CD4-positive, alpha-beta T cell (primary cell): ENCODE measurements around the gene TNP2. TPM values are rescaled to one million over a fixed set of nuclear protein-coding genes. Genes with fewer than 3 reads are reported as not detected.
"Not testable (repeated sequence)": the region's sequence is repeated elsewhere in the genome, so short reads cannot be mapped to it uniquely, and the experiment has no call there.

Source experiments
- ATAC-seq: fragments of 200-7000 bp; cut with Tn5 transposase; one replicate; pipeline ENCODE4 v1.10.0; 2022; ENCODE audit warnings: mild to moderate bottlenecking; ENCODE audit not compliant: poor library complexity
- CTCF ChIA-PET: fragments of 350-600 bp; sonication (Branson Sonifier 250); formaldehyde crosslinking; loops from one replicate; lab custom pipeline; 2021; ENCODE audit warnings: antibody characterized with exemption, inconsistent platforms; lab: Charles Lee
- POLR2A ChIA-PET: fragments of 350-600 bp; sonication (Branson Sonifier 250); formaldehyde crosslinking; loops from one replicate; lab custom pipeline; 2021; ENCODE audit warnings: antibody characterized with exemption, inconsistent platforms; lab: Charles Lee
- DNase-seq, 14 experiments: peaks; one replicate each; pipeline ENCODE4 v3.0.0-alpha.2; 2013 to 2020; ENCODE audit warnings: mixed read lengths in 2 of 14
- H3K27ac ChIP-seq, 2 donors: one replicate each; pipeline versions ENCODE4 v1.5.1 to v1.7.0; 2013; ENCODE audit warnings: low read length in 2 of 2, low read depth in 1 of 2, mild to moderate bottlenecking in 1 of 2
- H3K27me3 ChIP-seq, 2 experiments: 1 replicate in 1 of 2; 2 replicates in 1 of 2; pipeline versions ENCODE4 v1.6.1 to v1.7.0; 2013; ENCODE audit warnings: low read length in 2 of 2, control low read depth in 1 of 2, mild to moderate bottlenecking in 1 of 2, moderate library complexity in 1 of 2; ENCODE audit not compliant: insufficient read depth in 2 of 2, control insufficient read depth in 1 of 2
- H3K36me3 ChIP-seq: one replicate; pipeline ENCODE4 v1.6.1; 2013; ENCODE audit warnings: low read length, control low read depth; ENCODE audit not compliant: insufficient read depth
- H3K4me1 ChIP-seq: one replicate; pipeline ENCODE4 v1.6.1; 2013; ENCODE audit warnings: low read length, control low read depth; ENCODE audit not compliant: insufficient read depth
- H3K4me3 ChIP-seq: one replicate; pipeline ENCODE4 v1.5.1; 2013; ENCODE audit warnings: mild to moderate bottlenecking, low read length, moderate library complexity
- H3K9me3 ChIP-seq, 2 experiments: 1 replicate in 1 of 2; 2 replicates in 1 of 2; pipeline versions ENCODE4 v1.6.1 to v1.7.0; 2013; ENCODE audit warnings: low read length in 2 of 2, mild to moderate bottlenecking in 2 of 2, control low read depth in 1 of 2, moderate library complexity in 1 of 2; ENCODE audit not compliant: control insufficient read depth in 1 of 2, insufficient read depth in 1 of 2
- H3K27ac Mint-ChIP-seq: one replicate; pipeline ENCODE4 v1.8.0; 2020; ENCODE audit warnings: mixed read lengths
- H3K27me3 Mint-ChIP-seq: one replicate; pipeline ENCODE4 v1.8.0; 2021; ENCODE audit warnings: mixed read lengths
- H3K36me3 Mint-ChIP-seq: one replicate; pipeline ENCODE4 v1.8.0; 2021; ENCODE audit warnings: low read depth, mixed read lengths
- H3K4me1 Mint-ChIP-seq: one replicate; pipeline ENCODE4 v1.8.0; 2021; ENCODE audit warnings: low read depth, mixed read lengths
- H3K4me3 Mint-ChIP-seq: one replicate; pipeline ENCODE4 v1.8.0; 2020; ENCODE audit warnings: mild to moderate bottlenecking, mixed read lengths
- H3K9me3 Mint-ChIP-seq: one replicate; pipeline ENCODE4 v1.8.0; 2020; ENCODE audit warnings: mixed read lengths
- intact Hi-C, 2 experiments: fragments of 100-400 bp; cut with DNase I in 1 of 2; cut with micrococcal nuclease in 1 of 2; formaldehyde crosslinking; loops; one replicate each; pipeline versions ENCODE4 v1.15.1 to v1.9.0; 2023 to 2025; cut with DNase I, micrococcal nuclease
- total RNA-seq, 174 experiments: library from RNA in 2 of 174; stranded (reverse) in 2 of 174; gene quantifications; one replicate each; pipeline ENCODE4 v1.2.3 and lab custom pipeline; 2021 to 2026
- TF ChIP-seq, protein P1 (sequence below): fragments of 200-600 bp; IDR thresholded peaks from one replicate; pipeline ENCODE4 v1.8.0; 2022; ENCODE audit warnings: antibody characterized with exemption, mild to moderate bottlenecking

The TNP2 gene
- total RNA-seq, 2 experiments from 2014 or later: not detected

DNA sequence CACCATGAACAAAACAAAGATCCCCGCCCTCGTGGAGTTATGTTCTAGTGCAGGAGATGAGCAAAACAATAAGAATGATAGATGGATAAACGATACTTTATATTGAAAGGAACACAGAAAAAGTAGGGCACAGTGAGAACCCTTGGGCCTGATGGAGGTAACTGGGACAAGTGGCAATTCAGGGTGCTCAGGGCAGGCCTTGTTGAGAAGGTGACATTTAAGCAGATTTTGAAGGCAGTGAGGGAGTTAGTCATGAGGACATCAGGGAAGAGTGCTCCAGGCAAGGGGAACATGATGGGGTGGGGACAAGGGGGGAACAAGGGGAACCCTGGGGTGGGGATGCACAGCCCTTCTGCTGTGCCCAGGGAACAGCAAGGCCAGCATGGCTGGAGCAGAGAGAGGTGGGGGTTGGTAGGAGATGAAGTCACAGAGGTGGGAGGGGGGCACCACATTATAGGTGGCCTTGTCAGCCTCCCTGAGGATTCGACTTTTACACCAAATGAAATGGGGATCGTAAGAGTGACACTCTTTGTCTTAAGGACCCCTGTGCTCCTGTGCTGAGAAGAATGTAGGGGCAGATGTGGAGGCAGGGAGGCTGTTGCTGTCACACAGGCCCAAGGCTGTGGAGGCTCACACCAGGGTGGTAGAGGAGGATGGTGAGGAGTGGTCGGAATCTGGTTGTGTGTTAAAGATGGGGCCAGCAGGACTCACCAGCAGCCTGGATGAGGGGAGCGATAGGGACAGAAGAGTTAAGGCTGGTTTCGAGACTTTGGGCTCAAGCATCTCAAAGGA lies 21.2 kb upstream of the TNP2 start:
- TF ChIP-seq, protein P1, sequence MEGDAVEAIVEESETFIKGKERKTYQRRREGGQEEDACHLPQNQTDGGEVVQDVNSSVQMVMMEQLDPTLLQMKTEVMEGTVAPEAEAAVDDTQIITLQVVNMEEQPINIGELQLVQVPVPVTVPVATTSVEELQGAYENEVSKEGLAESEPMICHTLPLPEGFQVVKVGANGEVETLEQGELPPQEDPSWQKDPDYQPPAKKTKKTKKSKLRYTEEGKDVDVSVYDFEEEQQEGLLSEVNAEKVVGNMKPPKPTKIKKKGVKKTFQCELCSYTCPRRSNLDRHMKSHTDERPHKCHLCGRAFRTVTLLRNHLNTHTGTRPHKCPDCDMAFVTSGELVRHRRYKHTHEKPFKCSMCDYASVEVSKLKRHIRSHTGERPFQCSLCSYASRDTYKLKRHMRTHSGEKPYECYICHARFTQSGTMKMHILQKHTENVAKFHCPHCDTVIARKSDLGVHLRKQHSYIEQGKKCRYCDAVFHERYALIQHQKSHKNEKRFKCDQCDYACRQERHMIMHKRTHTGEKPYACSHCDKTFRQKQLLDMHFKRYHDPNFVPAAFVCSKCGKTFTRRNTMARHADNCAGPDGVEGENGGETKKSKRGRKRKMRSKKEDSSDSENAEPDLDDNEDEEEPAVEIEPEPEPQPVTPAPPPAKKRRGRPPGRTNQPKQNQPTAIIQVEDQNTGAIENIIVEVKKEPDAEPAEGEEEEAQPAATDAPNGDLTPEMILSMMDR: no peak
- Mint-ChIP-seq H3K27me3 (no peaks in the 10 kb centered on the region), H3K4me1 (peaks cover 7% of the 10 kb centered on the region), H3K9me3 (no peaks in the 10 kb centered on the region), H3K36me3 (no peaks in the 10 kb centered on the region), H3K27ac (no peak overlapping the region), H3K4me3 (no peak overlapping the region)
- intact Hi-C loops: no loop called here
- H3K27me3 ChIP-seq: peaks cover 0 to 3% of the 10 kb centered on the region in 2 experiments
- no peaks in the 10 kb centered on the region for H3K4me1 ChIP-seq
- no peaks in the 10 kb centered on the region for H3K36me3 ChIP-seq
- no peak for DNase-seq
- ATAC-seq: no peak
- CTCF ChIA-PET: no interaction called here
- no peaks in the 10 kb centered on the region for H3K9me3 ChIP-seq
- POLR2A ChIA-PET: no interaction called here
- H3K4me3 ChIP-seq: no peak overlapping the region
- H3K27ac ChIP-seq: no peak overlapping the region

DNA sequence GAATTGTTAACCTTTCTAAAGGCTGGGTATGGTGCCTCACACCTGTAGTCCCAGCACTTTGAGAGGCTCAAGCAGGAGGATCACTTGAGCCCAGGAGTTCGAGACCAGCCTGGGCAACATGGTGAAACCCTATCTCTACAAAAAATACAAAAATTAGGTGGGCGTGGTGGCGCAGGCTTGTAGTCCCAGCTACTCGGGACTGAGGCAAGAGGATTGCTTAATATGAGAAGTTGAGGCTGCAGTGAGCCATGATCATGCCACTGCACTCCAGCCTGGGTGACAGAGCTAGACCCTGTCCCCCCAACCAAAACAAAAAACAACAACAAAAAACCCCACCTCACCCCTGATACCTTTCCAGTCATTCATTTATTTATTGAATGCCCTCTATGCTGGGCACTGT lies 20.6 kb upstream of the TNP2 start:
- H3K4me1 ChIP-seq, H3K4me3 Mint-ChIP-seq, H3K36me3 Mint-ChIP-seq, H3K27ac Mint-ChIP-seq, DNase-seq, H3K27me3 Mint-ChIP-seq, ATAC-seq, H3K4me3 ChIP-seq, H3K9me3 ChIP-seq, H3K9me3 Mint-ChIP-seq, H3K27me3 ChIP-seq, intact Hi-C loops, POLR2A ChIA-PET, H3K27ac ChIP-seq, H3K4me1 Mint-ChIP-seq, CTCF ChIA-PET, H3K36me3 ChIP-seq: not testable (repeated sequence)

DNA sequence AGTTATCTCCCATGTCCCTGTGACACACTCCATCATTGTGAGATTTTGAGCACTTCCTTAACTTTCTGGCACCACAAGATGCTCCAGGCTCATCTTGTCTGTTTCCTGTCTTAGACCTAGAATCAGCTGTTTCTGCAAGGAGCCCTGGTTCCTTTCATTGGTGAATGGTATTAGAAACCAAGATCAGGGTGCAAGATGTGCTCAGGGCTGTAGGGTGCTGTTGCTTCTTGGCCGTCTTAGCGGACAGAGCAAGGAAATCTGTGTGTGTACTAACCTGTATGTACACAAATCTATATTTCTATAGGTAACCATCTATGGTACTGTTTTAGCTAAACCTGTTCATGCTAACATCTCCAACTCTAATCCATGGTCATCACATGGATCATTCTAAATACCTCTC lies 20.1 kb upstream of the TNP2 start:
- Histone ChIP-seq H3K4me3 (no peak overlapping the region), H3K36me3 (no peaks in the 10 kb centered on the region), H3K4me1 (no peaks in the 10 kb centered on the region), H3K27ac (no peak overlapping the region), H3K9me3 (no peaks in the 10 kb centered on the region), H3K27me3 (peaks cover 0 to 3% of the 10 kb centered on the region in 2 experiments)
- H3K9me3 Mint-ChIP-seq: no peaks in the 10 kb centered on the region
- no peak for ATAC-seq
- no peak overlapping the region for H3K27ac Mint-ChIP-seq
- intact Hi-C loops: no loop called here
- POLR2A ChIA-PET: no interaction called here
- no peaks in the 10 kb centered on the region for H3K36me3 Mint-ChIP-seq
- CTCF ChIA-PET: no interaction called here
- peaks cover 7% of the 10 kb centered on the region for H3K4me1 Mint-ChIP-seq
- no peak overlapping the region for H3K4me3 Mint-ChIP-seq
- DNase-seq: no peak
- no peaks in the 10 kb centered on the region for H3K27me3 Mint-ChIP-seq
- TF ChIP-seq, protein P1: no peak

DNA sequence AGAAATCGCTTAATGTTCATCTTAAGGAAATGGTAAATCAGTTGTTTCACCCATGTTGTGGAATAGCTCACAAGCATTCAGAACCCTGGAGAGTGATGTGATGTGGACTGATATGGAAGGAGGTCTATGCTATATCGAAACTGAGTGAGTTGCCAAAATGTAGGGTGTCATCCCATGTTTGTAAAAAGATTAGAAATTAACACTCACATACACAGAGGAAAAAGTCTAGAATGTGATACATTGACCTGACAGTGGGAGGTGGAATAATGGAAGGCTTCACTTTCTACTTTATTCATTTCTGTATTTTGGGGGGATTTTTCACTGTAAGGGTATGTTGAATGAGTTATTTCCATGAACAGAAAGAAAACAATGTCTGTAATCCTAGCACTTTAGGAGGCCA lies 16.7 kb upstream of the TNP2 start:
- Histone ChIP-seq H3K4me1 (no peaks in the 10 kb centered on the region), H3K4me3 (no peak overlapping the region), H3K27me3 (no peaks in the 10 kb centered on the region), H3K36me3 (no peaks in the 10 kb centered on the region), H3K27ac (no peak overlapping the region), H3K9me3 (no peaks in the 10 kb centered on the region)
- H3K27me3 Mint-ChIP-seq: no peaks in the 10 kb centered on the region
- DNase-seq: no peak
- H3K4me1 Mint-ChIP-seq: no peaks in the 10 kb centered on the region
- ATAC-seq: no peak
- H3K4me3 Mint-ChIP-seq: no peak overlapping the region
- POLR2A ChIA-PET: no interaction called here
- intact Hi-C loops: no loop called here
- TF ChIP-seq, protein P1: no peak
- H3K9me3 Mint-ChIP-seq: no peaks in the 10 kb centered on the region
- H3K36me3 Mint-ChIP-seq: no peaks in the 10 kb centered on the region
- no peak overlapping the region for H3K27ac Mint-ChIP-seq
- CTCF ChIA-PET: no interaction called here
